Hepatocyte (in vitro differentiated cells): ENCODE results near the gene HSP90B1. TPM values are rescaled to one million over a fixed set of nuclear protein-coding genes. Genes with fewer than 3 reads are reported as not detected.
A peak's percentile ranks its signal among the peaks of the same experiment; 100 is the strongest.

ENCODE experiments used
- DNase-seq: peaks from one replicate; pipeline ENCODE4 v3.0.0-alpha.2; 2016; ENCODE audit warnings: low spot score
- H2AFZ ChIP-seq: fragments of 200-600 bp; sonication (generic); 2 replicates; pipeline ENCODE4 v1.6.0; 2016; ENCODE audit warnings: antibody characterized with exemption, mild to moderate bottlenecking
- H3K27ac ChIP-seq: fragments of 200-600 bp; sonication (generic); 2 replicates; pipeline ENCODE4 v1.5.1; 2016; ENCODE audit warnings: mild to moderate bottlenecking
- H3K27me3 ChIP-seq: fragments of 200-600 bp; sonication (generic); 2 replicates; pipeline ENCODE4 v1.6.1; 2016
- H3K36me3 ChIP-seq: fragments of 200-600 bp; sonication (generic); replicated peaks from 2 replicates; pipeline ENCODE4 v1.5.1; 2016; ENCODE audit warnings: low read depth; ENCODE audit not compliant: insufficient read depth
- H3K4me1 ChIP-seq: fragments of 200-600 bp; sonication (generic); 2 replicates; pipeline ENCODE4 v1.5.1; 2016; ENCODE audit warnings: mild to moderate bottlenecking, moderate library complexity; ENCODE audit not compliant: insufficient read depth
- H3K4me2 ChIP-seq: fragments of 200-600 bp; sonication (generic); 2 replicates; pipeline ENCODE4 v1.6.0; 2016
- H3K4me3 ChIP-seq: fragments of 200-600 bp; sonication (generic); 2 replicates; pipeline ENCODE4 v1.5.1; 2016; ENCODE audit warnings: mild to moderate bottlenecking
- H3K79me2 ChIP-seq: fragments of 200-600 bp; sonication (generic); 2 replicates; pipeline ENCODE4 v1.6.0; 2017; ENCODE audit warnings: mild to moderate bottlenecking
- H3K9me2 ChIP-seq: fragments of 200-600 bp; sonication (generic); replicated peaks from 2 replicates; pipeline ENCODE4 v1.6.0; 2017; ENCODE audit warnings: mild to moderate bottlenecking; ENCODE audit not compliant: insufficient read depth
- H3K9me3 ChIP-seq: fragments of 200-600 bp; sonication (generic); 2 replicates; pipeline ENCODE4 v1.5.1; 2016; ENCODE audit warnings: low read depth, mild to moderate bottlenecking
- H4K20me1 ChIP-seq: fragments of 200-600 bp; sonication (generic); 2 replicates; pipeline ENCODE4 v1.6.0; 2016; ENCODE audit warnings: mild to moderate bottlenecking; ENCODE audit not compliant: insufficient read depth, poor library complexity, severe bottlenecking
- EZH2 ChIP-seq: fragments of 200-600 bp; sonication (generic); IDR thresholded peaks from 2 replicates; pipeline ENCODE4 v1.6.1; 2016; ENCODE audit warnings: antibody characterized with exemption, mild to moderate bottlenecking, borderline replicate concordance
- EZH2phosphoT487 ChIP-seq: fragments of 200-600 bp; sonication (generic); IDR thresholded peaks from one replicate; pipeline ENCODE4 v1.6.1; 2018; ENCODE audit warnings: antibody characterized with exemption, mild to moderate bottlenecking, low read depth, moderate library complexity; ENCODE audit not compliant: unreplicated experiment, severe bottlenecking
- WGBS: methylation state at CpG from one replicate; pipeline ENCODE4 v1.1.6; 2016; ENCODE audit warnings: low lambda C conversion rate; ENCODE audit errors: missing lambda C conversion rate; 5-methylcytosine and 5-hydroxymethylcytosine counted together
- polyA plus RNA-seq: library from polyadenylated mRNA; unstranded; fragments of >200 nt; fragmentation: Nextera tagmentation; extraction: Ambion mirVana; gene quantifications from 2 replicates; pipeline ENCODE4 v1.2.1, GENCODE V29; 2016
- total RNA-seq: library from RNA; depleted of rRNA; stranded (reverse); fragments of >200 nt; gene quantifications from 2 replicates; pipeline ENCODE4 v1.2.3, GENCODE V29; 2014
- TF ChIP-seq, protein P1 (sequence below): fragments of 200-600 bp; sonication (generic); IDR thresholded peaks from 2 replicates; pipeline ENCODE4 v1.5.1; 2016; ENCODE audit warnings: antibody characterized with exemption, mild to moderate bottlenecking; ENCODE audit not compliant: poor library complexity

Gene HSP90B1
- total and polyA plus RNA-seq, 2 experiments from 2014 or later = 1,289 to 1,309 TPM

- Histone ChIP-seq H3K4me2 (peak overlapping the region; percentile 85), H4K20me1 (no peaks in the 10 kb centered on the region), H3K27ac (peak overlapping the region; percentile 93), H3K9me3 (no peaks in the 10 kb centered on the region), H3K9me2 (no peaks in the 10 kb centered on the region), H2AFZ (peak overlapping the region; percentile 23), H3K79me2 (peaks cover 32% of the 10 kb centered on the region), H3K4me1 (peaks cover 11% of the 10 kb centered on the region), H3K36me3 (no peaks in the 10 kb centered on the region), H3K27me3 (no peaks in the 10 kb centered on the region), H3K4me3 (peak overlapping the region; percentile 29)
- TF ChIP-seq EZH2 = no peak
- TF ChIP-seq EZH2phosphoT487 = no peak
- TF ChIP-seq, protein P1, sequence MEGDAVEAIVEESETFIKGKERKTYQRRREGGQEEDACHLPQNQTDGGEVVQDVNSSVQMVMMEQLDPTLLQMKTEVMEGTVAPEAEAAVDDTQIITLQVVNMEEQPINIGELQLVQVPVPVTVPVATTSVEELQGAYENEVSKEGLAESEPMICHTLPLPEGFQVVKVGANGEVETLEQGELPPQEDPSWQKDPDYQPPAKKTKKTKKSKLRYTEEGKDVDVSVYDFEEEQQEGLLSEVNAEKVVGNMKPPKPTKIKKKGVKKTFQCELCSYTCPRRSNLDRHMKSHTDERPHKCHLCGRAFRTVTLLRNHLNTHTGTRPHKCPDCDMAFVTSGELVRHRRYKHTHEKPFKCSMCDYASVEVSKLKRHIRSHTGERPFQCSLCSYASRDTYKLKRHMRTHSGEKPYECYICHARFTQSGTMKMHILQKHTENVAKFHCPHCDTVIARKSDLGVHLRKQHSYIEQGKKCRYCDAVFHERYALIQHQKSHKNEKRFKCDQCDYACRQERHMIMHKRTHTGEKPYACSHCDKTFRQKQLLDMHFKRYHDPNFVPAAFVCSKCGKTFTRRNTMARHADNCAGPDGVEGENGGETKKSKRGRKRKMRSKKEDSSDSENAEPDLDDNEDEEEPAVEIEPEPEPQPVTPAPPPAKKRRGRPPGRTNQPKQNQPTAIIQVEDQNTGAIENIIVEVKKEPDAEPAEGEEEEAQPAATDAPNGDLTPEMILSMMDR = no peak
- DNase-seq = no peak
- under 1% methylated on average over 31 of the region's 31 CpGs for WGBS
Observed at GRCh38 chr12:103956509-103957027, 26.4 kb downstream of the HSP90B1 start.

DNA sequence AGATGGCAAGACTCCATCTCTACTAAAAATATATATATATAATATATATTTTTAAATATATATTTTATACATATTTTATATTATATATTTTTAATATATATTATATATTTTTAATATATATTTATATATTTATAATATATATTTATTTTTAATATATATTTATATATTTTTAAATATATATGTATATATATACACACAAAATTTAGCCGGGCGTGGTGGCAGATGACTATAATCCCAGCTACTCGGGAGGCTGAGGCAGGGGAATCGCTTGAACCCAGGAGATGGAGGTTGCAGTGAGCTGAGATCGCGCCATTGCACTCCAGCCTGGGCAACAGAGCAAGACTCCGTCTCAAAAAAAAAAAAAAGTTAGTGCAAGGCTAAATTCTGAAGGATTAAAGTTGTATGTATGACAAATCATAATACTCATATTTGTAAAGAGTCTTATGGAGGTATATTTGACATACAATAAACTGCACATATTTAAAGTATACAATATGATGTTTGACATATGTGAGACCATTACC lies 27.7 kb downstream of the HSP90B1 start:
- Histone ChIP-seq H3K27ac (peak overlapping the region; percentile 93), H3K36me3 (no peaks in the 10 kb centered on the region), H3K79me2 (peaks cover 28% of the 10 kb centered on the region), H3K9me2 (no peaks in the 10 kb centered on the region), H3K4me1 (peaks cover 11% of the 10 kb centered on the region), H3K4me2 (peak overlapping the region; percentile 85), H3K4me3 (no peak overlapping the region), H3K27me3 (no peaks in the 10 kb centered on the region), H4K20me1 (no peaks in the 10 kb centered on the region), H3K9me3 (no peaks in the 10 kb centered on the region), H2AFZ (peak overlapping the region; percentile 69)
- WGBS = 93% methylated on average over 7 of the region's 7 CpGs
- TF ChIP-seq, protein P1 = no peak
- TF ChIP-seq EZH2phosphoT487 (no peak), EZH2 (no peak)
- no peak for DNase-seq

GRCh38 chr12:103958621-103959020 lies 28.4 kb downstream of the HSP90B1 start:
- H4K20me1 ChIP-seq = no peaks in the 10 kb centered on the region
- DNase-seq = no peak
- H3K9me2 ChIP-seq = no peaks in the 10 kb centered on the region
- no peaks in the 10 kb centered on the region for H3K36me3 ChIP-seq
- WGBS = 57% methylated on average over 1 of the region's 1 CpG
- H3K79me2 ChIP-seq = peaks cover 28% of the 10 kb centered on the region
- TF ChIP-seq EZH2phosphoT487 (no peak), EZH2 (no peak)
- TF ChIP-seq, protein P1 = no peak
- H2AFZ ChIP-seq = no peak overlapping the region
- no peak overlapping the region for H3K4me3 ChIP-seq
- no peaks in the 10 kb centered on the region for H3K27me3 ChIP-seq
- no peaks in the 10 kb centered on the region for H3K9me3 ChIP-seq
- no peak overlapping the region for H3K4me2 ChIP-seq
- peak overlapping the region; percentile 20 for H3K27ac ChIP-seq
- H3K4me1 ChIP-seq = peaks cover 11% of the 10 kb centered on the region
